Suprapubic skin (tissue), 4 donors: ENCODE results near the gene NAA60. TPM values are rescaled to one million over a fixed set of nuclear protein-coding genes. Genes with fewer than 3 reads are reported as not detected.

Experiments used
- DNase-seq, 2 donors: peaks; one replicate each; pipeline ENCODE4 v3.0.0-alpha.2; 2019; ENCODE audit warnings: low spot score in 2 of 2
- H3K27ac ChIP-seq: fragments of 200-600 bp; sonication (generic); one replicate; pipeline ENCODE4 v1.5.1; 2019
- H3K27me3 ChIP-seq: fragments of 200-600 bp; sonication (generic); one replicate; pipeline ENCODE4 v1.5.1; 2019
- H3K36me3 ChIP-seq: fragments of 200-600 bp; sonication (generic); one replicate; pipeline ENCODE4 v1.5.1; 2019
- H3K4me1 ChIP-seq: fragments of 200-600 bp; sonication (generic); one replicate; pipeline ENCODE4 v1.5.1; 2019
- H3K4me3 ChIP-seq: fragments of 200-600 bp; sonication (generic); one replicate; pipeline ENCODE4 v1.5.1; 2019; ENCODE audit warnings: mild to moderate bottlenecking
- H3K9me3 ChIP-seq: fragments of 200-600 bp; sonication (generic); one replicate; pipeline ENCODE4 v1.5.1; 2019
- CTCF ChIP-seq, 2 donors: fragments of 200-600 bp in 1 of 2; fragments of 450-650 bp in 1 of 2; sonication (generic) in 1 of 2; IDR thresholded peaks; one replicate each; pipeline ENCODE4 v1.5.1; 2016 to 2019; ENCODE audit warnings: antibody characterized with exemption in 2 of 2, mild to moderate bottlenecking in 1 of 2, moderate library complexity in 1 of 2
- EP300 ChIP-seq: sonication (generic); formaldehyde crosslinking; IDR thresholded peaks from one replicate; pipeline ENCODE4 v1.6.1; 2017; ENCODE audit warnings: antibody characterized with exemption
- POLR2A ChIP-seq, 2 donors: fragments of 450-650 bp; IDR thresholded peaks; one replicate each; pipeline ENCODE4 v1.6.1; 2017; ENCODE audit warnings: antibody characterized with exemption in 2 of 2, mild to moderate bottlenecking in 2 of 2, moderate library complexity in 2 of 2
- POLR2AphosphoS5 ChIP-seq, 3 donors: sonication (generic); formaldehyde crosslinking; IDR thresholded peaks; one replicate each; pipeline ENCODE4 v1.6.1; 2017; ENCODE audit warnings: antibody characterized with exemption in 3 of 3
- whole genome bisulfite sequencing: methylation state at CpG from one replicate; pipeline ENCODE4 v1.1.5; 2018; 5-methylcytosine and 5-hydroxymethylcytosine counted together
- total RNA-seq, 4 donors: library from RNA; depleted of rRNA; stranded (reverse); fragments of >200 nt; gene quantifications; one replicate each; pipeline ENCODE4 v1.1.0, GENCODE V29; 2016

The NAA60 gene
- total RNA-seq, 4 donors from 2014 or later, result 20.9 to 40.2 (median 26.4) TPM

GRCh38 chr16:3509470-3509928 is 66.0 kb downstream of the NAA60 start:
- no peak for DNase-seq

GRCh38 chr16:3510416-3510815 is 66.9 kb downstream of the NAA60 start:
- H3K4me1 ChIP-seq, result no peaks in the 10 kb centered on the region
- DNase-seq, result no peak
- no peak overlapping the region for H3K4me3 ChIP-seq
- H3K9me3 ChIP-seq, result no peaks in the 10 kb centered on the region
- H3K27me3 ChIP-seq, result no peaks in the 10 kb centered on the region
- peaks cover 83% of the 10 kb centered on the region for H3K36me3 ChIP-seq
- no peak overlapping the region for H3K27ac ChIP-seq
- WGBS, result 94% methylated on average over 9 of the region's 10 CpGs
- TF ChIP-seq CTCF (IDR thresholded peaks at IDR 0.05) (no peak), POLR2A (IDR thresholded peaks at IDR 0.05) (no peak), POLR2AphosphoS5 (IDR thresholded peaks at IDR 0.05) (no peak), EP300 (no peak)

More at GRCh38 chr16:3509470-3509928, 66.0 kb downstream of the NAA60 start:
- no peak for TF ChIP-seq POLR2A (IDR thresholded peaks at IDR 0.05)
- no peak for TF ChIP-seq EP300
- no peak for TF ChIP-seq CTCF (IDR thresholded peaks at IDR 0.05)
- no peak for TF ChIP-seq POLR2AphosphoS5 (IDR thresholded peaks at IDR 0.05)
- no peaks in the 10 kb centered on the region for H3K4me1 ChIP-seq
- no peak overlapping the region for H3K27ac ChIP-seq
- H3K27me3 ChIP-seq, result no peaks in the 10 kb centered on the region
- WGBS, result 65% methylated on average over 13 of the region's 13 CpGs
- H3K4me3 ChIP-seq, result no peak overlapping the region
- H3K36me3 ChIP-seq, result peaks cover 79% of the 10 kb centered on the region
- no peaks in the 10 kb centered on the region for H3K9me3 ChIP-seq

GRCh38 chr16:3511286-3512180 is 68.1 kb downstream of the NAA60 start:
- H3K4me3 ChIP-seq, result no peak overlapping the region
- TF ChIP-seq POLR2A (IDR thresholded peaks at IDR 0.05) (no peak), POLR2AphosphoS5 (IDR thresholded peaks at IDR 0.05) (no peak)
- no peaks in the 10 kb centered on the region for H3K4me1 ChIP-seq
- no peak for DNase-seq
- peaks cover 87% of the 10 kb centered on the region for H3K36me3 ChIP-seq
- no peaks in the 10 kb centered on the region for H3K9me3 ChIP-seq
- H3K27ac ChIP-seq, result no peak overlapping the region
- H3K27me3 ChIP-seq, result no peaks in the 10 kb centered on the region
- WGBS, result 92% methylated on average over 23 of the region's 23 CpGs

GRCh38 chr16:3513892-3514583 is 70.6 kb downstream of the NAA60 start:
- DNase-seq, result no peak
- Histone ChIP-seq H3K4me1 (no peaks in the 10 kb centered on the region), H3K27me3 (no peaks in the 10 kb centered on the region), H3K27ac (no peak overlapping the region), H3K36me3 (peaks cover 79% of the 10 kb centered on the region), H3K4me3 (no peak overlapping the region), H3K9me3 (no peaks in the 10 kb centered on the region)
- TF ChIP-seq POLR2AphosphoS5 (IDR thresholded peaks at IDR 0.05), result no peak
- WGBS, result 80% methylated on average over 7 of the region's 7 CpGs

- TF ChIP-seq CTCF (IDR thresholded peaks at IDR 0.05), result no peak
- TF ChIP-seq EP300, result no peak
- TF ChIP-seq POLR2AphosphoS5 (IDR thresholded peaks at IDR 0.05), result no peak
- TF ChIP-seq POLR2A (IDR thresholded peaks at IDR 0.05), result no peak
- Histone ChIP-seq H3K4me1 (no peaks in the 10 kb centered on the region), H3K9me3 (no peaks in the 10 kb centered on the region), H3K4me3 (no peak overlapping the region), H3K27ac (no peak overlapping the region), H3K27me3 (no peaks in the 10 kb centered on the region), H3K36me3 (peaks cover 78% of the 10 kb centered on the region)
- 91% methylated on average over 4 of the region's 4 CpGs for WGBS
- DNase-seq, result no peak
Measured at GRCh38 chr16:3514621-3515020, 71.1 kb downstream of the NAA60 start.

- Histone ChIP-seq H3K27me3 (no peaks in the 10 kb centered on the region), H3K36me3 (peaks cover 74% of the 10 kb centered on the region), H3K4me1 (no peaks in the 10 kb centered on the region), H3K4me3 (no peak overlapping the region), H3K27ac (no peak overlapping the region), H3K9me3 (no peaks in the 10 kb centered on the region)
- 89% methylated on average over 4 of the region's 4 CpGs for WGBS
- DNase-seq, result no peak
- no peak for TF ChIP-seq POLR2A (IDR thresholded peaks at IDR 0.05)
- no peak for TF ChIP-seq EP300
- TF ChIP-seq CTCF (IDR thresholded peaks at IDR 0.05), result no peak
- TF ChIP-seq POLR2AphosphoS5 (IDR thresholded peaks at IDR 0.05), result no peak
Measured at GRCh38 chr16:3515897-3516296, 72.4 kb downstream of the NAA60 start.
